NB4 (cell line): Measurements from ENCODE around the gene OPHN1.

Source experiments
- DNase-seq: peaks from one replicate; pipeline ENCODE4 v3.0.0; 2010; ENCODE audit warnings: low read depth
- H3K4me3 ChIP-seq: one replicate; pipeline ENCODE4 v1.5.1; 2011; ENCODE audit warnings: mild to moderate bottlenecking, low read depth, low read length, moderate library complexity
- CTCF ChIP-seq: IDR thresholded peaks from one replicate; pipeline ENCODE4 v1.5.1; 2012; ENCODE audit warnings: low read depth, low read length
- MAX ChIP-seq: IDR thresholded peaks from 2 replicates; pipeline ENCODE4 v1.6.1; 2011; ENCODE audit warnings: low read depth, low read length
- MYC ChIP-seq: IDR thresholded peaks from 2 replicates; pipeline ENCODE4 v1.6.1; 2011; ENCODE audit warnings: low read depth, low read length
- POLR2A ChIP-seq: IDR thresholded peaks from 2 replicates; pipeline ENCODE4 v1.6.1; 2011; ENCODE audit warnings: mild to moderate bottlenecking; ENCODE audit not compliant: insufficient read length; ENCODE audit errors: extremely low read depth

The OPHN1 gene

GRCh38 chrX:68177542-68177941 is 255.8 kb downstream of the OPHN1 start:
- DNase-seq = peak; percentile 22
- TF ChIP-seq MYC (no peak), CTCF (no peak), MAX (no peak), POLR2A (no peak)
- no peak overlapping the region for H3K4me3 ChIP-seq

- no peak for TF ChIP-seq CTCF
- TF ChIP-seq MYC = no peak
- no peak for TF ChIP-seq MAX
- no peak for TF ChIP-seq POLR2A
- H3K4me3 ChIP-seq = no peak overlapping the region
- DNase-seq = no peak
Measured at GRCh38 chrX:68175562-68175961, 257.7 kb downstream of the OPHN1 start.

- no peak for DNase-seq
- no peak overlapping the region for H3K4me3 ChIP-seq
- TF ChIP-seq CTCF (no peak), MYC (no peak), POLR2A (no peak), MAX (no peak)
Measured at GRCh38 chrX:68163441-68163840, 269.9 kb downstream of the OPHN1 start.

- TF ChIP-seq MAX = no peak
- TF ChIP-seq POLR2A = no peak
- no peak for TF ChIP-seq MYC
- TF ChIP-seq CTCF = no peak
- H3K4me3 ChIP-seq = no peak overlapping the region
- DNase-seq = no peak
Measured at GRCh38 chrX:68147848-68148247, 285.4 kb downstream of the OPHN1 start.

- TF ChIP-seq CTCF (peak; percentile 15), MAX (no peak)
- peak; percentile 32 for DNase-seq
- H3K4me3 ChIP-seq = no peak overlapping the region
Measured at GRCh38 chrX:68146054-68146453, 287.2 kb downstream of the OPHN1 start.

- no peak for DNase-seq
- no peak overlapping the region for H3K4me3 ChIP-seq
- TF ChIP-seq POLR2A (no peak), MAX (no peak), MYC (no peak), CTCF (no peak)
Measured at GRCh38 chrX:68139791-68140190, 293.5 kb downstream of the OPHN1 start.
